GM12865 (cell line): ENCODE measurements around the gene TTC22.

Experiments
- DNase-seq: peaks from one replicate; pipeline ENCODE4 v3.0.0; 2010; ENCODE audit warnings: low read depth
- H3K4me3 ChIP-seq: 2 replicates; pipeline ENCODE4 v1.5.1; 2011; ENCODE audit warnings: mild to moderate bottlenecking, low read depth, low read length, control low read depth
- CTCF ChIP-seq: IDR thresholded peaks from 2 replicates; pipeline ENCODE4 v1.5.1; 2011; ENCODE audit warnings: low read length, control low read depth, low read depth, inconsistent platforms; ENCODE audit not compliant: insufficient read depth; ENCODE audit errors: missing control alignments

The TTC22 gene

GRCh38 chr1:54774820-54775498, 26.2 kb downstream of the TTC22 start:
- no peak overlapping the region for H3K4me3 ChIP-seq
- DNase-seq: peak; percentile 52

GRCh38 chr1:54772951-54773350, 28.2 kb downstream of the TTC22 start:
- no peak for DNase-seq
- TF ChIP-seq CTCF: no peak
- H3K4me3 ChIP-seq: no peak overlapping the region

More at GRCh38 chr1:54774820-54775498, 26.2 kb downstream of the TTC22 start:
- TF ChIP-seq CTCF: no peak

- DNase-seq: peak; percentile 18
- no peak for TF ChIP-seq CTCF
- no peak overlapping the region for H3K4me3 ChIP-seq
Measured at GRCh38 chr1:54768093-54768492, 33.0 kb downstream of the TTC22 start.

- DNase-seq: no peak
- no peak for TF ChIP-seq CTCF
- no peak overlapping the region for H3K4me3 ChIP-seq
Measured at GRCh38 chr1:54767526-54767925, 33.6 kb downstream of the TTC22 start.

- TF ChIP-seq CTCF: no peak
- DNase-seq: no peak
- H3K4me3 ChIP-seq: no peak overlapping the region
Measured at GRCh38 chr1:54766726-54767125, 34.4 kb downstream of the TTC22 start.

- no peak for TF ChIP-seq CTCF
- DNase-seq: no peak
- H3K4me3 ChIP-seq: peak overlapping the region; percentile 68
Measured at GRCh38 chr1:54764922-54765561, 36.1 kb downstream of the TTC22 start.
